ENCODE results near the gene SIRT5.

Gene SIRT5

DNA sequence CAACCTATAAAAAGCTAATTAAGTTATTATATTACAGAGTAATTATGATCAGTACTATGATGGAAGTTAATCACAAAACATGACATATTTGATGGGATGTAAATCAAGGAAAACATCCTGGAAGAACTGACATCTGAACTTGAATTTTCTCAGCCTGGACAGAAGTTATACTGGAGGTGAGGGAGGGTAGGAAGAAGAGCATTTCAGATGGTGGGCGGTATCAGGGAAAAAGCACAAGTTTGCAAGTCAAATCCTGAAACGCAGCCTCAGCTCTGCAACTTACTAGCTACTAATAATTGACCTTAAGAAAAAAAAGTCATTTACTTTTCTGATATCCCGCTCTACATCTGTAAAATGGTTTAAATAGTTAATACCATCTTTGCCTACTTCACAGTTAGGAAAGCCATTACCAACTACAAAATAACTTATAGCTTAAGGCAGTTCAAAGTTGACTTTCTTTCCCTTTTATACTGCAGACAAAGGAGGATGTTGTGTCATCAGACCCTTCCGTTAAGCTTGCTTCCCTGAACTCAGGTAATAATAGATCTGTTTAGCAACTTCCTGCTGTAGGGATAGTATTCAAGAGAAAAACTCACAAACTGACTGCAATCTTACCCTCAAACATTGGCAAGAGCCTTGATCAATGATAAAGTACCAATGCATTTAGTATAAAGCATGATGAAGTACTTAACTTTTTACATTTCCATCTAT lies 61.7 kb downstream of the SIRT5 start:
- no peak for DNase-seq (ENCODE audit: low spot score)

DNA sequence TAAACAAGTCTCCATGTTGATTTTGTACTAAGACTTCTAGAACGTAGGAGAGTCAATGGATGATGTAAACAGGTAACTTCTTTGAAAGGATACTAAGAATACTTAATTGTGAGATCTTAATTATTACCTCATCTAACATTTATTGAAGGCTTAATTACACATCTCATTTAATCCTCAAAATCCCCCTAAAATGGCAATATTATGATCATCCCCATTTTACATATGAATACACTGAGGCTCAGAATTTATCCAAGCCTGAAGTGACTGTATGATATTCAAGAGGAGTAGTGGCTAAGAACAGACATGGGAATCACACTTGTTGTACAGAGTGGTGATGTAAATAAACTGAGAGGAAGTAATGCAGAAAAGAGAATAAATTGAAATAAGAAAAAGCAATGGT lies 63.6 kb downstream of the SIRT5 start:
- DNase-seq (ENCODE audit: low spot score), result no peak

DNA sequence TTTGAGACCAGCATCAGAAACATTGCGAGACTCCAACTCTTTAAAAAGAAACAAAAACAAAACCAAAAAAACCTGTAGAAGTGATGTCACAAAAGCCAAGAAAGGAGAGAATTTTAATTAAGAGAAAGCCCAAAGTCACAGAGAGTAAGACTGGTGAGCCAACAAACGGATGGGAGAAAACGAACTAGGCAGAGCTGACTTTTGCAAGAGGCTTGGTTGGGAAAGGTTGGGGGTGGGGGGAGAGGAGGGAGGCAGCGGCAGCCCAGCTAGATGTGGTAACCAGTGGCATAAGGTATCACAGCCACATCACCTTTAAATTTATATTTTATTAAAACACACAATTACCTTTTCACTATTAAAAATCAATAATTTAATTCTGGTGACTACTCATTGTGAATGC lies 64.2 kb downstream of the SIRT5 start:
- no peak for DNase-seq (ENCODE audit: low spot score)

DNA sequence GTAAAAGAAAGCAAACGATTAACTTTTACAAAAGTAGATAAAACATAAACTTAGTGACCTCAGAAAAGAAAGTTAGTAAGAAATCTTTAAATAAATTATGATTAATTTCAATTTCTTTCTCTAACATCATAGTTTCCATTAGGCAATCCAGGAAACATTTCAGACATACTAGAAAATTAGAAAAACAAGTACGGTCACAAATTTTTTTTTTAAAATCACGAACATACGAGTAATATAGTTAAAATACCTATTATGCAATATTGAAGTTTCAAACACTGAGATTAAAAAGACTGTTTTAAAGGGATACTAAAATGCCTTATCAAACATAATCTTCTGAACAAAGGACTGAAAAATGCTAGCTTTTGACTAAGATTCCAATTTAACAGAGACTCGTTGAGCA lies 66.9 kb downstream of the SIRT5 start:
- no peak for DNase-seq (ENCODE audit: low spot score)

DNA sequence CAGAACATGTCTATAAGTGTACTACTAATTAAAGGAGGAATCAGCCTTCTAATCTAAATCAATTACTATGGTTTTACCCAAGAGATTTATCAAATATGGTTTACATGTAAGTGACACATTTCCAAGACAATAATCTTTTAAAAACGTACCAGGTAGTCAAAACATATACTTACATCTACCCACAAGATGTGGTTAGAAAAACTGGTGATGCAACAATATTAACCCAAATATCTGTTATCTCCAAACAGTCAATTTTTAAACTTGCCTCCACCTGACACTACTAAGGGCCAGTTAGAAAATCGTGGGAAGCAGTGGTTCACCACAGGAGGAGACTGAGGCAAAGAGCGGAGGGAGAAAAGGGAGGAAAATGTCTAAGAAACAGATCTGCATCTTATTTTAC lies 68.7 kb downstream of the SIRT5 start:
- no peak for DNase-seq (ENCODE audit: low spot score)

DNA sequence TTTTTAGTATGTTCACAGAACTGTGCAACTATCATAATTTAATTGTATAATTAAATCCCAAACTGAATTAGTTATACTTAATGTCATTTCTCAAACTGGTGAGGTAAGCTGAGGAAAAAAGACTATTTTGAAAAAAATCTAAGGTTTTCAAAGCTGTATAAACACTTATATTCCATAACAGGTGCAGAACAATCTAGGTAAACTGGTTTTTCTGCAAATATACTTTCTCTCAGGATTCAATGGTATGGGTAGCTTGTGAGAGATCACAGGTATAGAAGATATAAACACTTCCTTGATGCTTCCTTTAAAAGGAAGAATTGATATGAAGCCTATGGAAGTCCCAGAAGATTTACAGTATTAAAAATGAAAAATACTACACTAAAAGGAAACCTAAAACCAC lies 74.4 kb downstream of the SIRT5 start:
- DNase-seq (ENCODE audit: low spot score), result no peak

DNA sequence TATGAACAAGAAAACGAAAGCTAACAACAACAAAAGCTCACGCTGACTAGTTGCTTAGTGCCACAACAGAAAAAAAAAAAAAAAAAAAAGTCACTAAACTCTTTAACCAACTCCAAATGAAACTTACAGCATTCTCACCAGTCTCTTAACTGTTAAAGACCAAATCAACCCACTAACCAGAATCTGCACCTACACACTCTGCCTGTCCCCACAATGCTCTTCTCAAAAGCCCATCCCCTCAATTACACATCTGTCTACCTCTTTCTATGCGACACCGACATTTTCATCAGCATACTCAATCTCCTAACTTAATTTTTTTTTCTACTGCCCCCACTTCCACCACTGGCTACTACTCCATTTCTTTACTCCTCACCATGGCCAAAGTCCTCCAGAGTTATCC lies 75.0 kb downstream of the SIRT5 start:
- no peak for DNase-seq (ENCODE audit: low spot score)

DNA sequence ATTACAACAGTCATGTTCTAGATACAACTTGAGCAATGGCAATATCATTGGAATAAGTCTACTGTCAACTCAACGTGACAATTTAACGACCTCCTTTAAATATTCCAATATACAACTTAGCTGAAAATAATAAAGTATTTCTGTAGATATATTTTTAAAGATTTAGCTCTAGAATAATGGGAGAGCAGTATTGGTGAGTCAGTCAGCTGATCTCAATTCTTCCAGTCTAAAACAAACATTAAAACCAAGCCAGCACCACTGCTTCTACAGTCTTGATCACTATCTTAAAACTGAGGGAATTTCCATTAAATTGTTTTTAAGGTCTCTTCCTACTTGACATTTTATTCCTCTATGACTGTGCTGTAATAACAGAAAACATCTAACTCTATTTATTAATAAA lies 78.9 kb downstream of the SIRT5 start:
- DNase-seq (ENCODE audit: low spot score), result no peak

DNA sequence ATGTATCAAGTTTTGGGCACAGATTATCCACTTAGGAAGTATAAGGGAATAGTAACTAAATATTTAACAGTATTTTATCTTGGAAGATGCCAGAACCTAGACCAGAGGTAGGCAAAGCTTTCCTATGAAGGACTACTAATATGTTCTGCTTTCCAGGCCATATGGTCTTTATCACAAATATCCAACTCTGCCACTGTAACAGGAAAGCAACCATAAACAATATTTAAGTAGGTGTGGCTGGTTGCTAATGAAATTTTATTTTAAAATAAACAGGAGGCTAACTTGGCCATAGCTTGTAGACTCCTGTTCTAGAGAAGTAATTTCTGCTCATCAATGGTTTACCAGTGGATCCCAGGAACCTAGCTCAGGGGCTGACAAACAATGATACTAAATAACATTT lies 80.1 kb downstream of the SIRT5 start:
- DNase-seq (ENCODE audit: low spot score), result no peak

DNA sequence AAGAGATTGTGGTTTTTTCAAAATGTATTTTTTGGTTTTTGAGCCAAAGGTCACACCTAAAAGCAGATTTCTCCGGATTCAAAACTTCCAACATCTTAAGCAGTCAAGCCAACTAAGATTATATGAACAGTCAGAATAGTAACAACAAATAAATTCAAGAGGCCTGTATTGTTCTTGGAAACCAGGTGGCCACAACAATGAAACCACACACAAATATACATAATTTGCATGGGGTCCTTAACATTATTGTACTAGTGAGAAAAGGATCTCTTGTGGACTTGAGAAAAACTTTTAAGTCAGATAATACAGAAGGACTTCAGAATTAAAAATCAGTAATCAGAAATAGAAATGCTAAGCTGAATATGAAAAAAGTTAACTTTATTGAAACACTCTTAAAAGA lies 81.3 kb downstream of the SIRT5 start:
- no peak for DNase-seq (ENCODE audit: low spot score)

DNA sequence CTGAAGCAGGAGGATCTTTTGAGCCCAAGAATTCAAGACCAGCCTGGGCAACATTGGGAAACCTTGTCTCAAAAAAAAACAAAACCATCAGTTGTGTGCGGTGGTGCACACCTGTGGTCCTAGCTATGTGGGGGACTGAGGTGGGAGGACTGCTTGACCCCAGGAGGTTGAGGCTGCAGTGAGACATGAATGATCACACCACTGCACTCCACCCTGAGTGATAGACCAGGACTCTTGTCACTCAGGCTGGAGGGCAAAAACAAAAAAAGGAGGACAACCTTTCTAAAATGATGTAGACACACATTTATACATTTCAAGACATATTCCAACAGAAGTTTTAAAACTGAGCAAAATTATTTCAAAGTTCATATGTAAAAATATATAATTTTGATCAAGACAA lies 85.9 kb downstream of the SIRT5 start:
- DNase-seq (ENCODE audit: low spot score), result no peak

DNA sequence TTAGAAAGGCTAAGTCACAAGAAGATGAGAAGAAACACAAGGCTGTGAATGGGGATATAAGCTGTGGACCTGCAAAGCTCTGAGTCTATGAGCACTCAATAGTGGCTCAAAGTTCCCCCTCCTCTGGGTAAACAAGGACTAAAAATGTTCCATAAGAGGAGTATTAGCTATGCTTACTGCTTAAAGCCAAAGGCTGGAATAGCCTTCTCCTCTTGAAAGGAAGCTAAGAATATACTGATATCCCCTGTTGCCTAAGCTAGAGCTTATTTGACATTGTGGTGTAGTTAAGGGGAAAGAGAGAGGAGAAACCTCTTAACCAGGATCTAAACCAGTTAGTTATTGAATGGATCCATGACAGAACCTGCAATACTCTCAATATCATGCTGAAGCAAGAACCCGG lies 86.5 kb downstream of the SIRT5 start:
- no peak for DNase-seq (ENCODE audit: low spot score)

DNA sequence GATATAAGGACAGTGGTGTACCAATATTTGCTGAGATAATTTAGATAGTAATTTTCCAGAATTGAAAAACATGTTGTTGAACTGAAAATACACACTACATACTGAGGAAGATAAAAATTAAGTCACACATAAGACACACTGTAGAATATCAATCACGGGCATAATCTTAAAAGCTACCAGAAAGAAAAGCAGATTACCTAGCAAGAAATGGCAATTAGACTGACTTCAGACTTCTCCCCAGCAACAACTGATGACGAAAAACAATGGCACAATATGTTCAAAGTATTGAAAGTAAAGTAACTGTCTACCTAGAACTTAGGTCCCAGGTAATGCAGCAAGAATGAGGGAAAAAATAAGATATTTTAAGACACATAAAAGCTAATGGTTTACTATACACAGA lies 87.2 kb downstream of the SIRT5 start:
- DNase-seq (ENCODE audit: low spot score), result no peak

DNA sequence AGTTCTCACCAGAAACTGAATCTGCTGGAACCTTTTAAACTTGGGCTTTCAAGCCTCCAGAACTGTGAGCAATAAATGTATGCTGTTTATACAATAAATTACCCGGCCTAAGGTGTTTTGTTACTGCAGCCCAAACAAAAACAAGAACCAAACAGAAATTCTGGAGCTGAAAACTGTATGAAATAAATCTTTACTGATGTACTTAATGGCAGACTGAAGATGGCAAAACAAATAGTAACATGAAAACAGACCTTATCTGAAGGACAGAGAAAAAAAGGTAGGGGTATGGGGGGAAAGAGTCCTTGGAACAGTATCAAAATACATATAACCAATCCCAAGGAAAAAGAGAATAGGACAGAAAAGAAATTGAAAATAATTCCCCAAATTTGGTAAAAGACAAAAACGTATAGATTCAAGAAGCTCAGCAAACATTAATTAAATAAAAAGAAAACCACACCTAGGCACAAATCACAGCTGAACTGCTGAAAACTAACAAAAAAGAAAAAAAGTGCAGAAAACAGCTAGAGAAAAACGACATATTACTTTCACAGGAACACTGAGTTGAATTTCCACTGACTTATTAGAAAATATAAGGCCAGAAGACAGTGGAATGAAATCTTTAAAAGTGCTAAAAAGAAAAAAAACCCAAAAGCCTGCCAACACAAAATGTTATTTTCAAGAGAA lies 88.4 kb downstream of the SIRT5 start:
- no peak for DNase-seq (ENCODE audit: low spot score)

DNA sequence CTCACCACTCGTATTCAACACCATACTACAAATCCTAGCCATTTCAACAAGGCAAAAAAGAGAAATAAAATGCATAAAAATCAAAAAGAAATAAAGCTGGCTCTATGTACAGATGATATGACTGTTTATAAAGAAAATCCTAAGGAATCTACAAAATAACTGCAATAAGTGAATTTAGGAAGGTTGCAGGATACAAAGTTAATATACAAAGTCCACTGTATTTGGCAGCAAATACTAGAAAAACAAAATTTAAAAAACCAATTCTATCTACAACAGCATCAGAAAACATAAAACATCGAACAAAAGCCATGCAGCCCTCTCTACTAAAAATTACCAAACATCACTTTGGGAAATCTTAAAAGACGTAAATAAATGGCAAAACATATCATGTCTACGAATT lies 89.6 kb downstream of the SIRT5 start:
- DNase-seq (ENCODE audit: low spot score), result no peak
